Embryonic facial prominence (tissue), 1 donor: ENCODE results near the gene ABHD12B.
"Not testable (repeated sequence)": the region's sequence is repeated elsewhere in the genome, so short reads cannot be mapped to it uniquely, and the experiment has no call there.

Experiments used
- DNase-seq: peaks from one replicate; pipeline ENCODE4 v3.0.0-alpha.2; 2016; ENCODE audit errors: extremely low spot score

The ABHD12B gene

GRCh38 chr14:50935126-50936015 is 63.5 kb downstream of the ABHD12B start:
- no peak for DNase-seq

GRCh38 chr14:50936016-50936340 is 64.1 kb downstream of the ABHD12B start:
- no peak for DNase-seq

DNA sequence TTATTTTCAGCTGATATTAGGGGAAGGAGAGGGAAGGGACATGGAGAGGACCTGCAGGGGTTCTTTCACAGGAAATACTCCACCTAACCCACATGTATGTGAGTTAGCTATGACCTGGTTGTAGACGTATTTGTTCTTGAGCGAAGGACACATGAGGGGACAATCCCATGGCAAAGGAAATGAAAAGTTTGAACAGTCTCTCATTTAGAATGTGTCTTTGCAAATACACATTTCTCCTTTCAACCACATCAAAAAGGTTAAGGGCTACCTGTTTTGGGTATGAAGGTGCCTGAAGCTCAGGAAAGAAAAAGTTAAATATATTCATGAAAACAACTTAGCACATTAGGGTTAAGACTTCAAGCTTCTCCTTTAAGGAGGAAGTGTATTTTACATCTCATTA is 65.0 kb downstream of the ABHD12B start:
- no peak for DNase-seq

- DNase-seq = no peak
These were observed 65.5 kb downstream of the ABHD12B start for GRCh38 chr14:50937325-50937724.

DNA sequence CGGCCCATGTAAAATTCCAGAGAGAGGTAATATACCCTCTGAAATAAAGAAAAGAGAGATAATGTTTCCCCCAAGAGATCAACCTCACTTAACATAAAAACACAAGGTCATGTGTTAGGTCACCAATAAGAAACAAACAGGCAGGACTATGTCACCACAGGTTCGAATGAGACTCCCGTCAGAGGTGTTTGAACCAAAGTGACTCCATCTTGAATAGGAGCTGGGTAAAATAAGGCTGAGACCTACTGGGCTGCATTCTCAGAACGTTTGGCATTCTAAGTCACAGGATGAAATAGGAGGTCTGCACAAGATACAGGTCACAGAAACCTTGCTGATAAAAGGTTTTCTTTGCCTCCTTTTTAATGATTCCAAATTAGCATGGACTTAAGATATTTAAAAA is 65.9 kb downstream of the ABHD12B start:
- no peak for DNase-seq

DNA sequence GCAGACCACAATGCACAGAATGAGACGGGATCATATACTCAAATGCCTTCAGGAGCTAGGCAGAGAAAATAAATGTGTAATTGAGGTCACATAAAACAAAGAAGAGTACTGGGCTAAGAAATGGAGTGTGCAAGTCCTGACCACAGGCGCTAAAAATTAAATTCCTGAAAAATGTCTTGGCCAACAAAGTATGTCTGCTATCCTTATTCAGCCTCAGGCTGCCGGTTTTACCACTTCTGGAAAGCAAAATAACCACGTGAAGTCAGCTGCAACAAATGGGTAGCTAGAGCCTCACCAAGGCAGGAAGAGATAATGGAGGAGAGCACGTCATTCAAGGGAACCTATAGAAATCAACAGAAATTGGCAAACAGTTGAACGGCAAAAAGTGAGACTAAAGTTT is 69.3 kb downstream of the ABHD12B start:
- DNase-seq = no peak

DNA sequence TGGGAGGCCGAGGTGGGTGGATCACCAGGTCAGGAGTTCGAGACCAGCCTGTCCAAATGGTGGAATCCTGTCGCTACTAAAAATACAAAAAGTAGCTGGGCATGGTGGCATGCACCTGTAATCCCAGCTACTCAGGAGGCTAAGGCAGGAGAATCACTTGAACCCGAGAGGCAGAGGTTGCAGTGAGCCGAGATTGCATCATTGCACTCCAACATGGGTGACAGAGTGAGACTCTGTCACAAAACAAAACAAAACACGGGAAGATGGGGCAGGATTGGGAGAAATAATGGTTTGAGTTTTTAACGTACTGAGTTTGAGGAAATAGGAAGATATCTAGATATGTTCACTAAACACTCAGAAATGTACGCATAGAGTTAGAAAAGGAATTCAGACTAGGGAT is 69.8 kb downstream of the ABHD12B start:
- not testable (repeated sequence) for DNase-seq

DNA sequence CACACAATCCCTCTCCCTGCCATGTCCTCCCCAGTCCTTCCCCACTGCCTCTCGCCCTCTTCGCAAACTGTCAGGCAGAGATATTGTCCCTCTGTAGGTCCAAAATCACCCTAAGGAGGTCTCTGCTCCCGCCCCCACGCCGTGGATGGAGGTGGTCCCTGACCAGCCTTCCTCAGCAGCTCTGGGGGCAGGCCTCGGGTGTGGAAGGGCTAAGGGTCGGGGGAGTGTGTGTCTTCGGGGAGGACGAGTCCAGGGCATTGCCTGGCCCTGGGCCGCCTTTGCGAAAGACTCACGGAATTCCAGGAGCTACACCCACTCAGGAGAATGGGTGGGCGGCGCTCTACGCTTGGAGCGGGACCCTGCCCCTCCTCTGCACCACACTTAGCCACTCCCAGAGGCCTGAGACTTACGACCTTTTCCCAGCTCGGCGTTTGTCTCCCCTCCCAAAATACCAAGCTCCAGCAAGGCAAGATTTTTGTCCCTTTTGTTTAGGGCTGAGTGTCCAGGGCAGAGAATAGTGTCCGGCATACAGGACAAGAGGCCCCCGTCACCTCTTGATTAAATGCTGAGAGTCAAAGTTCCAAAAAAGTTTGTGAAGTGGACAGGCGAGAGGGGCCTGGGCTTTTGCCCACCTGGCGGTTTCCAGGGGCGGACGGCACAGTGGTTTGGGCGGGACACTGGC is 71.5 kb downstream of the ABHD12B start:
- no peak for DNase-seq

DNA sequence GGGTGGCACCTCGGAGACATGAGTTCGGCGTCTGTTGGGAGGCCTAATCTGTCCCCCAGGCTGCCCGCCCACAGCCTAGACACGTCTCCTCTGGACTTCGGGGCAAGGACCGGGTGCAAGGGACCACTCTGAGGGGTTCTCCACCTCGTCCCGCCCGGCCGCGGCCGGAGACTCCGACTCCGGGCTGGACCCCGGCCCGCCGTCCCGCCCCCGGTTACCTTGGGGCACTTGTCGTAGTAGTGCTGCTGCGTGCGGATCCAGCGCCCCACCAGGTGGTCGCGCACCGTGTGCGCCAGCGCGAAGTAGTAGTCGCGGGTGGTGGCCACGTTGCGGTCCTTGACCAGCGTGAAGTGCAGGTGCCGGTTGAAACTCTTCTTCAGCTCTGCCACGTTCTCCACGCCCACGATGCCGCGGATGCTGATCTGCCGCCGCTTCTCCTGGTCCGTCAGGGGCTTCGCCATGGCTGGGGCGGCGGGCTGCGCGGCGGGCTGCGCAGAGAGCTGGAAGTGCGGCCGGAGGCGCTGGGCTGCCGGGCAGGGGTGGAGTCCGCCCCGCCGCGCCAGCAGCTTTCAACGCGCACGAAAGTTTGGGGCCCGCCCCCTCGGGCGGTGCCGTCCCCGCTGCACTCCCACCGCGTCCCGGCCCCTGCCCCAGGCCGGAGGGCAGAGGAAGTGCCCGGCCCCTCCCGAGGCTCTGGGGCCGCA is 72.2 kb downstream of the ABHD12B start, which contains the start of gene PYGL:
TSS of gene PYGL (minus strand) at position 541 of the 704 bp plus-strand sequence. CDS start at position 461, 80 bp downstream.
- DNase-seq = no peak

DNA sequence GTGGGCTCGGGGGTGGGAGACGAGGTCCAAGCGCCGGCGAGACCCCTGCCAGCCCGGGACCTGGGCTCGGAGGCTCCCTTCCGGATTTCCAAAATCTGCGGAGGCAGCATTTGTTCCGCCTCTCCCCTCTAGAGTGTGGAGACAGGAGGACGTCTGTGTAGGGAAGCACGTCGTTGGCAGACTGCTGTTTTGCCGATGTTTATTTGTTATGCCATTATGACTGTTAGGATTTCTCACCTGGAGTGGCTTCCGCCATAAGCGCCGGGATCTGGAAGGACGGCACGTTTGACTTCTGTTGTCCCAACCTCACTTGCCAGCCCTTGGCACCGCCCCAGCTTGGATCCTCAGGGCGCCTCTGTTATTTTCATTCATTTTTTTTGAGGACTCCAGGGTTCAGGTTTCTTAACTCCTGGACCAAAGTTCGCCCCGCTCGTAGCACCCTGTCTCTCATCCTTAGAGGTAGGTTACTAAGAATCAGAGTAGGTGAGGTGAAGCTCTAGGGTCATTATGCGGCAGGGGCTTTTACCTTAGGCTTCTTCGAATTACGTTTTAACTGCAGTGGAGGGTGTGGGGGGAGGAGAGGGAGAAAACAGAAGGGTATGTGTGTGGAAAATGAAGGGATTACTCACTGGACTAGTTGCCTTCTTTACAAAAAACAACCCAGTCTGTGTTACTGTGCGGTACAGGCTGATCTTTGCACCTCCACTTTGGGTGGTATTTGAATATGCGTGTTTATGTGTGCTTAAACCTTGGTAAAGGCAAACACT is 73.0 kb downstream of the ABHD12B start:
- DNase-seq = no peak

- no peak for DNase-seq
These were observed 74.5 kb downstream of the ABHD12B start for GRCh38 chr14:50946234-50946935.

DNA sequence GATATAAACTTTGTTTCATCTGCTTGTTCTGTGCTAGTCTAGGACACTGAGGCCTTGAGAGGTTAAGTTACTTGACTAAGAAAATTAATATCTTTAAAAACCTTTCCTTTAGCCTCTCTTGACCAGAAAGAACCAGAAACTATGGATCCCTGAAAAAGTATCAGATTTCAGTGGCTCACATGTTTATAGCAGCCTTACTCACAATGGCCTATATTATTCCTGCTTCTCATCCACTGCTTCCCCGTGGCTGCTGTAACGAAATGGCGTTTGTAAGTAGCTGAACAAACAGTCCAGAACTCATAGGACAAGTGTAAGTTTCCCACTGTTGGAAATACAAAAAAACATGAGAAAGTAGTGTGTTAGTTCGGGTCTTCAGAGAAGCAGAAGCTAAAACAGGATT is 75.6 kb downstream of the ABHD12B start:
- no peak for DNase-seq

- DNase-seq = no peak
These were observed 76.4 kb downstream of the ABHD12B start for GRCh38 chr14:50948205-50948604.

- DNase-seq = no peak
These were observed 79.2 kb downstream of the ABHD12B start for GRCh38 chr14:50951032-50951431.

DNA sequence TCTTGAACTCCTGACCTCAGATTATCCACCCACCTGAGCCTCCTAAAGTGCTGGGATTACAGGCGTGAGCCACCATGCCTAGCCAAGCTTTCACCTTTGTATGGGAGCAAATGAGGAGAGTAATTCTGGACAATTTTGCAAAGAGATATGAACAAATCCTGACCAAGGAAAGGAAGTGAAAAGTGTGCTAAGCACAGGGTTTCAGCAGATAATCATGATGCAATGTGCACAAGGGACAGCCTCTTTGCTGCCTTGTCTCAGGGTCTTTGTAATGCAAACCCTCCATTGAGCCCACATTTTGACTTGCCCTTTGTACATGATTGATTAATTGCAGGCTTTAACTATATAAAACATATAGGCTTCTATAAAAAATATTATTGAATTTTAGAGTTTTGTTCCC is 81.6 kb downstream of the ABHD12B start:
- no peak for DNase-seq
